NCI-H146 (cell line): ENCODE data around the gene TCF7L2.

Experiments
- DNase-seq: peaks from one replicate; lab custom pipeline; 2025; lab: John Stamatoyannopoulos, UW

The TCF7L2 gene

GRCh38 chr10:113148901-113149300 is 198.9 kb downstream of the TCF7L2 start:
- no peak for DNase-seq

GRCh38 chr10:113149626-113150025 is 199.6 kb downstream of the TCF7L2 start:
- no peak for DNase-seq

- no peak for DNase-seq
Measured at GRCh38 chr10:113151190-113151666, 201.2 kb downstream of the TCF7L2 start.

GRCh38 chr10:113153493-113154102 is 203.6 kb downstream of the TCF7L2 start:
- DNase-seq = no peak

- DNase-seq = no peak
Measured at GRCh38 chr10:113157441-113157840, 207.4 kb downstream of the TCF7L2 start.

GRCh38 chr10:113158183-113158582 is 208.1 kb downstream of the TCF7L2 start:
- DNase-seq = no peak

- no peak for DNase-seq
Measured at GRCh38 chr10:113159563-113159962, 209.5 kb downstream of the TCF7L2 start.

GRCh38 chr10:113160641-113161040 is 210.6 kb downstream of the TCF7L2 start:
- no peak for DNase-seq

GRCh38 chr10:113161066-113161465 is 211.0 kb downstream of the TCF7L2 start:
- no peak for DNase-seq

- no peak for DNase-seq
Measured at GRCh38 chr10:113162960-113163359, 212.9 kb downstream of the TCF7L2 start.

GRCh38 chr10:113165673-113166072 is 215.6 kb downstream of the TCF7L2 start:
- DNase-seq = no peak

- no peak for DNase-seq
Measured at GRCh38 chr10:113167702-113168101, 217.7 kb downstream of the TCF7L2 start.

GRCh38 chr10:113168584-113168983 is 218.5 kb downstream of the TCF7L2 start:
- no peak for DNase-seq

- no peak for DNase-seq
Measured at GRCh38 chr10:113169111-113169510, 219.1 kb downstream of the TCF7L2 start.

GRCh38 chr10:113169853-113170460 is 219.9 kb downstream of the TCF7L2 start:
- no peak for DNase-seq

- no peak for DNase-seq
Measured at GRCh38 chr10:113171662-113172061, 221.6 kb downstream of the TCF7L2 start.

GRCh38 chr10:113175176-113175575 is 225.1 kb downstream of the TCF7L2 start:
- DNase-seq = no peak

GRCh38 chr10:113175756-113176651 is 226.0 kb downstream of the TCF7L2 start:
- DNase-seq = no peak

- no peak for DNase-seq
Measured at GRCh38 chr10:113176652-113177155, 226.7 kb downstream of the TCF7L2 start.

GRCh38 chr10:113177156-113177935 is 227.3 kb downstream of the TCF7L2 start:
- no peak for DNase-seq

GRCh38 chr10:113177936-113178335 is 227.9 kb downstream of the TCF7L2 start:
- DNase-seq = no peak

GRCh38 chr10:113178771-113179170 is 228.7 kb downstream of the TCF7L2 start:
- DNase-seq = no peak
